GM23338 (cell line): ENCODE data around the gene ARMC5. TPM values are rescaled to one million over a fixed set of nuclear protein-coding genes. Genes with fewer than 3 reads are reported as not detected.

ENCODE experiments used
- ETS1 ChIP-seq: IDR thresholded peaks from 2 replicates; pipeline ENCODE4 v1.6.1; 2016; ENCODE audit warnings: antibody characterized with exemption
- REST ChIP-seq: IDR thresholded peaks from one replicate; pipeline ENCODE4 v1.6.1; 2018; ENCODE audit warnings: antibody characterized with exemption; ENCODE audit not compliant: unreplicated experiment
- STAT1 ChIP-seq: IDR thresholded peaks from one replicate; pipeline ENCODE4 v1.6.1; 2016; ENCODE audit warnings: antibody characterized with exemption; ENCODE audit not compliant: unreplicated experiment
- polyA plus RNA-seq: library from polyadenylated mRNA; unstranded; fragments of >200 nt; fragmentation: Nextera tagmentation; extraction: Ambion mirVana; gene quantifications from 2 replicates; pipeline ENCODE4 v1.2.1, GENCODE V29; 2016
- total RNA-seq: library from RNA; depleted of rRNA; stranded (reverse); fragments of >200 nt; shearing (Covaris generic); gene quantifications from 2 replicates; pipeline ENCODE4 v1.2.3, GENCODE V29; 2014
- TF ChIP-seq, protein P1 (sequence below): fragments of 250-450 bp; sonication (Bioruptor Pico); IDR thresholded peaks from 2 replicates; pipeline ENCODE4 v1.5.0; 2020; ENCODE audit warnings: mild to moderate bottlenecking, moderate library complexity

The ARMC5 gene
- total and polyA plus RNA-seq, 2 experiments from 2014 or later, result 5.9 to 11.3 TPM

GRCh38 chr16:31430380-31431052, 28.8 kb upstream of the ARMC5 start (continued):
- TF ChIP-seq, protein P1, sequence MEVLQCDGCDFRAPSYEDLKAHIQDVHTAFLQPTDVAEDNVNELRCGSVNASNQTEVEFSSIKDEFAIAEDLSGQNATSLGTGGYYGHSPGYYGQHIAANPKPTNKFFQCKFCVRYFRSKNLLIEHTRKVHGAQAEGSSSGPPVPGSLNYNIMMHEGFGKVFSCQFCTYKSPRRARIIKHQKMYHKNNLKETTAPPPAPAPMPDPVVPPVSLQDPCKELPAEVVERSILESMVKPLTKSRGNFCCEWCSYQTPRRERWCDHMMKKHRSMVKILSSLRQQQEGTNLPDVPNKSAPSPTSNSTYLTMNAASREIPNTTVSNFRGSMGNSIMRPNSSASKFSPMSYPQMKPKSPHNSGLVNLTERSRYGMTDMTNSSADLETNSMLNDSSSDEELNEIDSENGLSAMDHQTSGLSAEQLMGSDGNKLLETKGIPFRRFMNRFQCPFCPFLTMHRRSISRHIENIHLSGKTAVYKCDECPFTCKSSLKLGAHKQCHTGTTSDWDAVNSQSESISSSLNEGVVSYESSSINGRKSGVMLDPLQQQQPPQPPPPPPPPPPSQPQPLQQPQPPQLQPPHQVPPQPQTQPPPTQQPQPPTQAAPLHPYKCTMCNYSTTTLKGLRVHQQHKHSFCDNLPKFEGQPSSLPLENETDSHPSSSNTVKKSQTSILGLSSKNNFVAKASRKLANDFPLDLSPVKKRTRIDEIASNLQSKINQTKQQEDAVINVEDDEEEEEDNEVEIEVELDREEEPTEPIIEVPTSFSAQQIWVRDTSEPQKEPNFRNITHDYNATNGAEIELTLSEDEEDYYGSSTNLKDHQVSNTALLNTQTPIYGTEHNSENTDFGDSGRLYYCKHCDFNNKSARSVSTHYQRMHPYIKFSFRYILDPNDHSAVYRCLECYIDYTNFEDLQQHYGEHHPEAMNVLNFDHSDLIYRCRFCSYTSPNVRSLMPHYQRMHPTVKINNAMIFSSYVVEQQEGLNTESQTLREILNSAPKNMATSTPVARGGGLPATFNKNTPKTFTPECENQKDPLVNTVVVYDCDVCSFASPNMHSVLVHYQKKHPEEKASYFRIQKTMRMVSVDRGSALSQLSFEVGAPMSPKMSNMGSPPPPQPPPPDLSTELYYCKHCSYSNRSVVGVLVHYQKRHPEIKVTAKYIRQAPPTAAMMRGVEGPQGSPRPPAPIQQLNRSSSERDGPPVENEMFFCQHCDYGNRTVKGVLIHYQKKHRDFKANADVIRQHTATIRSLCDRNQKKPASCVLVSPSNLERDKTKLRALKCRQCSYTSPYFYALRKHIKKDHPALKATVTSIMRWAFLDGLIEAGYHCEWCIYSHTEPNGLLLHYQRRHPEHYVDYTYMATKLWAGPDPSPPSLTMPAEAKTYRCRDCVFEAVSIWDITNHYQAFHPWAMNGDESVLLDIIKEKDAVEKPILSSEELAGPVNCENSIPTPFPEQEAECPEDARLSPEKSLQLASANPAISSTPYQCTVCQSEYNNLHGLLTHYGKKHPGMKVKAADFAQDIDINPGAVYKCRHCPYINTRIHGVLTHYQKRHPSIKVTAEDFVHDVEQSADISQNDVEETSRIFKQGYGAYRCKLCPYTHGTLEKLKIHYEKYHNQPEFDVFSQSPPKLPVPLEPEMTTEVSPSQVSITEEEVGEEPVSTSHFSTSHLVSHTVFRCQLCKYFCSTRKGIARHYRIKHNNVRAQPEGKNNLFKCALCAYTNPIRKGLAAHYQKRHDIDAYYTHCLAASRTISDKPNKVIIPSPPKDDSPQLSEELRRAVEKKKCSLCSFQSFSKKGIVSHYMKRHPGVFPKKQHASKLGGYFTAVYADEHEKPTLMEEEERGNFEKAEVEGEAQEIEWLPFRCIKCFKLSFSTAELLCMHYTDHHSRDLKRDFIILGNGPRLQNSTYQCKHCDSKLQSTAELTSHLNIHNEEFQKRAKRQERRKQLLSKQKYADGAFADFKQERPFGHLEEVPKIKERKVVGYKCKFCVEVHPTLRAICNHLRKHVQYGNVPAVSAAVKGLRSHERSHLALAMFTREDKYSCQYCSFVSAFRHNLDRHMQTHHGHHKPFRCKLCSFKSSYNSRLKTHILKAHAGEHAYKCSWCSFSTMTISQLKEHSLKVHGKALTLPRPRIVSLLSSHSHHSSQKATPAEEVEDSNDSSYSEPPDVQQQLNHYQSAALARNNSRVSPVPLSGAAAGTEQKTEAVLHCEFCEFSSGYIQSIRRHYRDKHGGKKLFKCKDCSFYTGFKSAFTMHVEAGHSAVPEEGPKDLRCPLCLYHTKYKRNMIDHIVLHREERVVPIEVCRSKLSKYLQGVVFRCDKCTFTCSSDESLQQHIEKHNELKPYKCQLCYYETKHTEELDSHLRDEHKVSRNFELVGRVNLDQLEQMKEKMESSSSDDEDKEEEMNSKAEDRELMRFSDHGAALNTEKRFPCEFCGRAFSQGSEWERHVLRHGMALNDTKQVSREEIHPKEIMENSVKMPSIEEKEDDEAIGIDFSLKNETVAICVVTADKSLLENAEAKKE (CRISPR knock-in tag), result no peak
- TF ChIP-seq REST (no peak), ETS1 (no peak), STAT1 (no peak)
